Bronchial epithelial cell (primary cell): ENCODE data around the gene GABRB3. TPM values are rescaled to one million over a fixed set of nuclear protein-coding genes. Genes with fewer than 3 reads are reported as not detected.

ENCODE experiments used
- DNase-seq: peaks from one replicate; pipeline ENCODE4 v3.0.0-alpha.2; 2010; ENCODE audit warnings: low read depth
- FAIRE-seq: peaks from 2 replicates; lab custom pipeline; 2011; peaks lifted over from hg19 to GRCh38; lab: Jason Lieb, UNC
- H3K27me3 ChIP-seq: 2 replicates; pipeline ENCODE4 v1.5.1; 2011; ENCODE audit warnings: low read length; ENCODE audit not compliant: control insufficient read depth, insufficient read depth
- H3K36me3 ChIP-seq: 2 replicates; pipeline ENCODE4 v1.5.1; 2011; ENCODE audit warnings: low read length; ENCODE audit not compliant: control insufficient read depth, insufficient read depth
- H3K4me3 ChIP-seq: 2 replicates; pipeline ENCODE4 v1.5.1; 2011; ENCODE audit warnings: mild to moderate bottlenecking, low read depth, low read length, control low read depth
- total RNA-seq: library from RNA; depleted of rRNA; stranded (reverse); fragments of >200 nt; gene quantifications from 2 replicates; pipeline ENCODE4 v1.2.1, GENCODE V29; 2014
- TF ChIP-seq, protein P1 (sequence below): IDR thresholded peaks from 2 replicates; pipeline ENCODE4 v1.5.1; 2011; ENCODE audit warnings: mild to moderate bottlenecking, moderate library complexity, low read length, control low read depth, inconsistent platforms; ENCODE audit not compliant: insufficient read depth, severe bottlenecking

The GABRB3 gene
- total RNA-seq, 1 donor from 2014 or later = 1.1 TPM

DNA sequence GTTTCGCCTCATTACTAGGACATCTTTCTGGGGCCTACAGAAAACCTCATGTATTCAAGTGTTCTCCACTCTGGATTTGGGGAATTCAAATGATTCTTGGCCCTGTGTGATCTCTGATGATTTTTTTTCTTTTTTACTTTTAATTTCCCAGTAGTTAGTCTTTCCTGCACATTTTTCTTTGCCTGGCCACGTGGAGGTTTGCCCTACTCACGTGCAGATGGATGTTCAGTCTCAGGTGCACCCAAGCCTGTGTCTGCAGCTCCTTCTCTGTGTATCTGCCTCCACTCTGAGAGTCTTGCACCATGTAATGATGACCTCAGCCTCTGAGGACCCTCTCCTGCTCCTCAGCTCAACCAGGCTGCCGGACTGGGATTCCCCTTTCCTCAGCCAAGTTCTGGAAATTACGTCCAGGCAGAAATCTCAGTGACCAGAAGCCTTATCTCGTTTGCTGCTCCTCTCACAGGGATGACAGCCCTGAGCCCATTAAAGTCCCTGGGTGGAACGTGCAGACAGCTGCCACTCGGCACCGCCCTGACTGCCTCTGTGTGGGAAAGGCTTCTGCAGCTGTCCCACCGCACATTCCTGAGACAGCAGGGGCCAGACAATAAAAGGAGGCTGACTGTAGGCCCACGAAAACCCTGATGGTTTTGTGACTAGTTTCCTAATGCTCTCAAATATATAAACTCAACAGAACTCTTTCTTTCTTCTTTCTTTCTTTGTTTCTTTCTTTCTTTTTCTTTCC lies 31.4 kb upstream of the GABRB3 start:
- TF ChIP-seq, protein P1, sequence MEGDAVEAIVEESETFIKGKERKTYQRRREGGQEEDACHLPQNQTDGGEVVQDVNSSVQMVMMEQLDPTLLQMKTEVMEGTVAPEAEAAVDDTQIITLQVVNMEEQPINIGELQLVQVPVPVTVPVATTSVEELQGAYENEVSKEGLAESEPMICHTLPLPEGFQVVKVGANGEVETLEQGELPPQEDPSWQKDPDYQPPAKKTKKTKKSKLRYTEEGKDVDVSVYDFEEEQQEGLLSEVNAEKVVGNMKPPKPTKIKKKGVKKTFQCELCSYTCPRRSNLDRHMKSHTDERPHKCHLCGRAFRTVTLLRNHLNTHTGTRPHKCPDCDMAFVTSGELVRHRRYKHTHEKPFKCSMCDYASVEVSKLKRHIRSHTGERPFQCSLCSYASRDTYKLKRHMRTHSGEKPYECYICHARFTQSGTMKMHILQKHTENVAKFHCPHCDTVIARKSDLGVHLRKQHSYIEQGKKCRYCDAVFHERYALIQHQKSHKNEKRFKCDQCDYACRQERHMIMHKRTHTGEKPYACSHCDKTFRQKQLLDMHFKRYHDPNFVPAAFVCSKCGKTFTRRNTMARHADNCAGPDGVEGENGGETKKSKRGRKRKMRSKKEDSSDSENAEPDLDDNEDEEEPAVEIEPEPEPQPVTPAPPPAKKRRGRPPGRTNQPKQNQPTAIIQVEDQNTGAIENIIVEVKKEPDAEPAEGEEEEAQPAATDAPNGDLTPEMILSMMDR = no peak
- DNase-seq (no peak), FAIRE-seq (no peak)
- no peaks in the 10 kb centered on the region for H3K27me3 ChIP-seq
- H3K36me3 ChIP-seq = no peaks in the 10 kb centered on the region
- H3K4me3 ChIP-seq = no peak overlapping the region

DNA sequence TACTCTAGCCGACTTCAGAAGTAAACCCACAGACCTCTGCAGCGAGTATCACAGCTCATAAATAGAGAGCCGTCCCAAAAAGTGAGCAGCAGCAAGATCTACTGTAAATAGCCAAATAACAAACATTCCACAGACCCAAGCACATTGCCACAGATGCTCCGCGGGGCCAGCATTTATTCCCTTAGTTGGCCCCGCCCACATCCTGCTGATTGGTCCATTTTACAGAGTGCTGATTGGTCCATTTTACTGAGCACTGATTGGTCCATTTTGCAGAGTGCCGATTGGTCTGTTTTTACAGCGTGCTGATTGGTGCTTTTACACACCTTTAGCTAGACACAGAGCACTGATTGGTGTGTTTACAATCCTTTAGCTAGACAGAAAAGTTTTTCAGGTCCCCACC lies 17.3 kb upstream of the GABRB3 start:
- FAIRE-seq (no peak), DNase-seq (no peak)
- Histone ChIP-seq H3K27me3 (no peaks in the 10 kb centered on the region), H3K36me3 (no peaks in the 10 kb centered on the region), H3K4me3 (no peak overlapping the region)
- TF ChIP-seq, protein P1 = no peak

DNA sequence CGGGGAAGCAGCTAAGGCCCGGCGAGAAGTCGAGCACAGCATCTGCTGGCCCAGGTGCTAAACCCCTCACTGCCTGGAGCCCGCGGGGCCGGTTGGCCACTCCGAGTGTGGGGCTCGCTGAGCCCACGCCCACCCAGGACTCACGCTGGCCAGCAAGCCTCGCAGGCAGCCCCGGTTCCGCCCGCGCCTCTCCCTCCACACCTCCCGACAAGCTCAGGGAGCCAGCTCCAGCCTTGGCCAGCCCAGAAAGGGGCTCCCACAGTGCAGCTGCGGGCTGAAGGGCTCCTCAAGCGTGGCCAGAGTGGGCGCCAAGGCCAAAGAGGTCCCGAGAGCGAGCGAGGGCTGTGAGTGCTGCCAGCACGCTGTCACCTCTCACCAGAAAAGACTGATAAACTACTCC lies 8.9 kb upstream of the GABRB3 start:
- FAIRE-seq = no peak
- Histone ChIP-seq H3K4me3 (no peak overlapping the region), H3K36me3 (no peaks in the 10 kb centered on the region), H3K27me3 (no peaks in the 10 kb centered on the region)
- DNase-seq = no peak
- TF ChIP-seq, protein P1 = no peak

DNA sequence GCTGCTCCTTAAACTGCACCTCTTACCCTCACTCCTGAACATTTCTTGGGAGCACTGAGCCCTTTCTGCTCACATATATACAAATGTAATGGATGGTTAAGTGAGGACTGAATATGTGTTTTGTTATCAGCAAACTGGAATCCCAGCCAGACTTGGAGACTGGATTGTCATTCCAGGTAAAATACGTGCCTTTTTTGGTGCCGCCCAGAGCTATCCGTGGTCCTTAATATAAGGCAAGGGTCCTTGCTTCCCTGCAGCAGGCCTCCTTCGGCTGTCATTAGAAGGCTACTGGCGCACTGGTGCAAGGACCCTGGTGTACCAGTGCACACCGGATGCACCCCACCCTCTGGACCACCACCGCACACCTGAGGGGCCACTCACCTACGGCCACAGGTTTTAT lies 1.1 kb upstream of the GABRB3 start:
- Histone ChIP-seq H3K36me3 (no peaks in the 10 kb centered on the region), H3K4me3 (no peak overlapping the region), H3K27me3 (peaks cover 3% of the 10 kb centered on the region)
- TF ChIP-seq, protein P1 = no peak
- no peak for DNase-seq
- no peak for FAIRE-seq

DNA sequence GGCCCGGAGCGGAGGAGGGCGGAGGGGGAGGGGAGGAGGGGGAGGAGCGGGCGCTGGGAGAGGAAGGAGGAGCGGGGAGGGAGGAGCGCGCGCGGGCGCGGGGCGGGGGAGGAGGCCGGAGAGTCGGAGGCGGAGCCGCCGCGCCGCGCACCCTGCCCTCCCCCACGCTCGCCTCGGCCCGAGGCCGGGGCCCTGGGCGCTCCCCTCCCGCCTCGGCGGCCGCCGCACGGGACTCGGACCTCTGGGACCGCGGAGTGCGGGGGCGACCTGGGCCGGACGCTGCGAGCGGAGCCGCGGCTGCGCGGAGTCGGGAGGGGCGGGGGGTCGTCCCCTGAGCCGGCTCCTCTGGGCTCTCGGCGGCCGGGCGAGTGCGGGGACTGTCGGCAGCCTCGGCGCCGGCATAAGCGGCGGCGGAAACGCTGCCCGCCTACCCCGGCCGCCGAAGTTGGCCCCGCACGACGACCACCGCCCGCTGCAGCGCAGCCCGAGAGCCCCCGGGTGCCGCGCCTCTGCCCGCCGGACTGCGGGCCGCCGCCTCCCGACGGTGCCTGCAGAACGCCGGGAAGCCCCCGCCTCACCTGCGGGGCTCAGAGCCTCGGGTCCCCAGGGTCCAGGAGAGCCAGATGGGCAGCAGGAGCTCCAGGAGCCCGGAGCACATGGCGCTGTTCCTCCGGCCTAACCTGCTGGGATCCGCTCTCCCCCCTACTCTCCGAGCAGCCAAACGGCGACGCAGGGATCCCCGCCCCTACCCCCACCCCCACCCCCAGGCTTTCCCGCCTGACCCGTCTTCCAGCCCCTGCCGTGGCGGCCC lies 406 bp upstream of the GABRB3 start:
- TF ChIP-seq, protein P1 = no peak
- DNase-seq = no peak
- peak overlapping the region; percentile 15 for H3K4me3 ChIP-seq
- H3K27me3 ChIP-seq = peaks cover 3% of the 10 kb centered on the region
- no peaks in the 10 kb centered on the region for H3K36me3 ChIP-seq
- FAIRE-seq = no peak
